Limb (tissue), 2 donors: Measurements from ENCODE around the gene WASF2.
"Not testable (repeated sequence)": the region's sequence is repeated elsewhere in the genome, so short reads cannot be mapped to it uniquely, and the experiment has no call there.

ENCODE experiments used
- DNase-seq, 2 donors: peaks; one replicate each; pipeline ENCODE4 v3.0.0-alpha.2; 2016; ENCODE audit errors: extremely low spot score in 2 of 2

WASF2 gene

GRCh38 chr1:27501159-27501558 is 11.2 kb upstream of the WASF2 start:
- not testable (repeated sequence) for DNase-seq

- no peak for DNase-seq
Measured at GRCh38 chr1:27499142-27499541, 9.2 kb upstream of the WASF2 start.

GRCh38 chr1:27496604-27497155 is 6.7 kb upstream of the WASF2 start:
- DNase-seq = peak; percentile 51 to 72

GRCh38 chr1:27492796-27493195 is 2.8 kb upstream of the WASF2 start:
- DNase-seq = no peak

GRCh38 chr1:27491748-27492700 is 2.1 kb upstream of the WASF2 start:
- DNase-seq = peak in 1 of 2 donors; percentile 54

GRCh38 chr1:27489501-27489972 is 430 bp downstream of the WASF2 start:
- no peak for DNase-seq

GRCh38 chr1:27487966-27488884 is 1.7 kb downstream of the WASF2 start:
- DNase-seq = no peak

GRCh38 chr1:27485363-27485762 is 4.6 kb downstream of the WASF2 start:
- no peak for DNase-seq

- DNase-seq = no peak
Measured at GRCh38 chr1:27483659-27484058, 6.3 kb downstream of the WASF2 start.

GRCh38 chr1:27481994-27482620 is 7.9 kb downstream of the WASF2 start:
- no peak for DNase-seq

GRCh38 chr1:27478098-27478497 is 11.9 kb downstream of the WASF2 start:
- no peak for DNase-seq

- DNase-seq = no peak
Measured at GRCh38 chr1:27476237-27476636, 13.7 kb downstream of the WASF2 start.

- DNase-seq = no peak
Measured at GRCh38 chr1:27475720-27476119, 14.2 kb downstream of the WASF2 start.

GRCh38 chr1:27473755-27474154 is 16.2 kb downstream of the WASF2 start:
- no peak for DNase-seq

- DNase-seq = not testable (repeated sequence)
Measured at GRCh38 chr1:27472098-27472497, 17.9 kb downstream of the WASF2 start.

GRCh38 chr1:27471477-27471876 is 18.5 kb downstream of the WASF2 start:
- no peak for DNase-seq

- no peak for DNase-seq
Measured at GRCh38 chr1:27469334-27469733, 20.6 kb downstream of the WASF2 start.

- DNase-seq = not testable (repeated sequence)
Measured at GRCh38 chr1:27468378-27468777, 21.6 kb downstream of the WASF2 start.

GRCh38 chr1:27464926-27465647 is 24.9 kb downstream of the WASF2 start:
- no peak for DNase-seq

GRCh38 chr1:27463916-27464315 is 26.1 kb downstream of the WASF2 start:
- not testable (repeated sequence) for DNase-seq
